NCI-H748 (cell line): ENCODE data around the gene CXCR5.

Experiments
- DNase-seq: peaks from one replicate; lab custom pipeline; 2025; ENCODE audit not compliant: unreplicated experiment; lab: John Stamatoyannopoulos, UW

The CXCR5 gene

GRCh38 chr11:118924591-118925585 is 41.2 kb downstream of the CXCR5 start:
- DNase-seq: peak; percentile 45

- no peak for DNase-seq
Measured at GRCh38 chr11:118927554-118928100, 43.9 kb downstream of the CXCR5 start.

GRCh38 chr11:118928101-118928869 is 44.6 kb downstream of the CXCR5 start:
- DNase-seq: peak; percentile 84

GRCh38 chr11:118928870-118929500 is 45.3 kb downstream of the CXCR5 start:
- peak; percentile 63 for DNase-seq

- peak; percentile 82 for DNase-seq
Measured at GRCh38 chr11:118929501-118930093, 45.9 kb downstream of the CXCR5 start.

- DNase-seq: peak; percentile 94
Measured at GRCh38 chr11:118930094-118930712, 46.5 kb downstream of the CXCR5 start.

GRCh38 chr11:118931571-118931970 is 47.9 kb downstream of the CXCR5 start:
- no peak for DNase-seq

GRCh38 chr11:118933486-118933885 is 49.8 kb downstream of the CXCR5 start:
- no peak for DNase-seq

- no peak for DNase-seq
Measured at GRCh38 chr11:118935376-118935775, 51.7 kb downstream of the CXCR5 start.

- no peak for DNase-seq
Measured at GRCh38 chr11:118938491-118939403, 55.1 kb downstream of the CXCR5 start.

- no peak for DNase-seq
Measured at GRCh38 chr11:118939404-118939915, 55.8 kb downstream of the CXCR5 start.

GRCh38 chr11:118939953-118940598 is 56.4 kb downstream of the CXCR5 start:
- no peak for DNase-seq

GRCh38 chr11:118947091-118947490 is 63.4 kb downstream of the CXCR5 start:
- DNase-seq: no peak
